Measurements from ENCODE around the gene PRAMEF18.
"Not testable (repeated sequence)": the region's sequence is repeated elsewhere in the genome, so short reads cannot be mapped to it uniquely, and the experiment has no call there.

DNA sequence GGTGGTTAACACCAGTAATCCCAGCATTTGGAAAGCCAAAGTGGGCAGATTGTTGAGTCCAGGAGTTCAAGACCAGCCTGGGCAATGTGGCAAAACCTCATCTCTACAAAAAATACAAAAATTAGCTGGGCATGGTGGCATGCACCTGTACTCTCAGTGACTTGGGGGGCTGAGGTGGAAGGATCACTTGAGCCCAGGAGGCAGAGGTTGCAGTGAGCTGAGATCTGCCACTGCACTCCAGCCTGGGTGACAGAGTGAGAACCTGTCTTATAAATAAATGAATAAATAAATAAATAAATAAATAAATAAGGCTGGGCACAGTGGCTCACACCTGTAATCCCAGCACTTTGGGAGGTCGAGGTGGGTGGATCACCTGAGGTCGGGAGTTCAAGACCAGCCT lies 6.1 kb upstream of the PRAMEF18 start:
- TF ChIP-seq ESRRG (CRISPR knock-in tag; IDR thresholded peaks at IDR 0.05); BACH2 (CRISPR knock-in tag; IDR thresholded peaks at IDR 0.05; ENCODE audit: borderline replicate concordance); TCF4 (CRISPR knock-in tag; IDR thresholded peaks at IDR 0.05; ENCODE audit: borderline replicate concordance); TSHZ2 (CRISPR knock-in tag; IDR thresholded peaks at IDR 0.05); ARNTL (CRISPR knock-in tag; IDR thresholded peaks at IDR 0.05; ENCODE audit: borderline replicate concordance, low read depth): not testable (repeated sequence)

Measured in SK-N-SH treated with all-trans-retinoic acid at 6 μM for 48 hours (cell line).